ENCODE data around the gene MTMR4.
"Not testable (repeated sequence)": the region's sequence is repeated elsewhere in the genome, so short reads cannot be mapped to it uniquely, and the experiment has no call there.

- not testable (repeated sequence) for TF ChIP-seq POLR2A (IDR thresholded peaks at IDR 0.05; ENCODE audit: borderline replicate concordance, extremely low read depth, insufficient read depth, insufficient read length); CTCF (IDR thresholded peaks at IDR 0.05 in 2 of 3, conservative IDR thresholded peaks at IDR 0.05 in 1 of 3; ENCODE audit: borderline replicate concordance in 1 of 3, insufficient read depth in 1 of 3, low read depth in 2 of 3, low read length in 2 of 3); POLR2AphosphoS5 (IDR thresholded peaks at IDR 0.05; ENCODE audit: low read depth, low read length); EZH2phosphoT487 (IDR thresholded peaks at IDR 0.05; ENCODE audit: borderline replicate concordance); YY1 (IDR thresholded peaks at IDR 0.05; ENCODE audit: extremely low read depth, insufficient replicate concordance, low read depth, low read length); ATF3 (IDR thresholded peaks at IDR 0.05); ZNF274 (IDR thresholded peaks at IDR 0.05; ENCODE audit: low read depth, low read length); MAX (IDR thresholded peaks at IDR 0.05); EZH2 (IDR thresholded peaks at IDR 0.05); SP1 (IDR thresholded peaks at IDR 0.05; ENCODE audit: low read depth); REST (IDR thresholded peaks at IDR 0.05; ENCODE audit: low read depth); ELF1 (IDR thresholded peaks at IDR 0.05; ENCODE audit: borderline replicate concordance, low read depth); RAD21 (IDR thresholded peaks at IDR 0.05; ENCODE audit: low read depth)
Measured at GRCh38 chr17:58503134-58503533, 11.3 kb downstream of the MTMR4 start.
